SKM-1 treated with dmso at 0.1 percent for 144 hours (cell line): Measurements from ENCODE around the gene KCMF1.

Experiments used
- DNase-seq: peaks from one replicate; lab custom pipeline; 2025; ENCODE audit not compliant: unreplicated experiment; lab: John Stamatoyannopoulos, UW

Gene KCMF1

GRCh38 chr2:84980263-84980983, 9.5 kb downstream of the KCMF1 start:
- DNase-seq, result no peak

- DNase-seq, result no peak
Measured at GRCh38 chr2:84986018-84986417, 15.1 kb downstream of the KCMF1 start.

GRCh38 chr2:84989422-84989821, 18.5 kb downstream of the KCMF1 start:
- no peak for DNase-seq

- no peak for DNase-seq
Measured at GRCh38 chr2:84989927-84990326, 19.0 kb downstream of the KCMF1 start.

- DNase-seq, result no peak
Measured at GRCh38 chr2:84991404-84992160, 20.6 kb downstream of the KCMF1 start.

GRCh38 chr2:84995826-84996225, 24.9 kb downstream of the KCMF1 start:
- no peak for DNase-seq

GRCh38 chr2:84996909-84997308, 25.9 kb downstream of the KCMF1 start:
- no peak for DNase-seq

GRCh38 chr2:84999553-84999955, 28.6 kb downstream of the KCMF1 start:
- no peak for DNase-seq

- no peak for DNase-seq
Measured at GRCh38 chr2:85001595-85001994, 30.6 kb downstream of the KCMF1 start.

GRCh38 chr2:85002534-85002933, 31.6 kb downstream of the KCMF1 start:
- DNase-seq, result no peak

- no peak for DNase-seq
Measured at GRCh38 chr2:85008252-85008651, 37.3 kb downstream of the KCMF1 start.

- DNase-seq, result peak; percentile 84
Measured at GRCh38 chr2:85009019-85009618, 38.2 kb downstream of the KCMF1 start.

- DNase-seq, result no peak
Measured at GRCh38 chr2:85010404-85010803, 39.4 kb downstream of the KCMF1 start.

GRCh38 chr2:85011098-85011497, 40.1 kb downstream of the KCMF1 start:
- DNase-seq, result no peak

GRCh38 chr2:85011747-85012146, 40.8 kb downstream of the KCMF1 start:
- no peak for DNase-seq

- DNase-seq, result no peak
Measured at GRCh38 chr2:85012431-85012830, 41.5 kb downstream of the KCMF1 start.

GRCh38 chr2:85012855-85013254, 41.9 kb downstream of the KCMF1 start:
- DNase-seq, result no peak

- no peak for DNase-seq
Measured at GRCh38 chr2:85015653-85016360, 44.8 kb downstream of the KCMF1 start.

GRCh38 chr2:85016446-85016845, 45.5 kb downstream of the KCMF1 start:
- no peak for DNase-seq

- no peak for DNase-seq
Measured at GRCh38 chr2:85017411-85018048, 46.6 kb downstream of the KCMF1 start.

- DNase-seq, result no peak
Measured at GRCh38 chr2:85018049-85018447, 47.1 kb downstream of the KCMF1 start.
